Ecto neural progenitor cell (in vitro differentiated cells): ENCODE data around the gene CNBD2.
"Not testable (repeated sequence)": the region's sequence is repeated elsewhere in the genome, so short reads cannot be mapped to it uniquely, and the experiment has no call there.

Source experiments
- DNase-seq: peaks from one replicate; pipeline ENCODE4 v3.0.0-alpha.2; 2018; ENCODE audit warnings: low spot score

Gene CNBD2

DNA sequence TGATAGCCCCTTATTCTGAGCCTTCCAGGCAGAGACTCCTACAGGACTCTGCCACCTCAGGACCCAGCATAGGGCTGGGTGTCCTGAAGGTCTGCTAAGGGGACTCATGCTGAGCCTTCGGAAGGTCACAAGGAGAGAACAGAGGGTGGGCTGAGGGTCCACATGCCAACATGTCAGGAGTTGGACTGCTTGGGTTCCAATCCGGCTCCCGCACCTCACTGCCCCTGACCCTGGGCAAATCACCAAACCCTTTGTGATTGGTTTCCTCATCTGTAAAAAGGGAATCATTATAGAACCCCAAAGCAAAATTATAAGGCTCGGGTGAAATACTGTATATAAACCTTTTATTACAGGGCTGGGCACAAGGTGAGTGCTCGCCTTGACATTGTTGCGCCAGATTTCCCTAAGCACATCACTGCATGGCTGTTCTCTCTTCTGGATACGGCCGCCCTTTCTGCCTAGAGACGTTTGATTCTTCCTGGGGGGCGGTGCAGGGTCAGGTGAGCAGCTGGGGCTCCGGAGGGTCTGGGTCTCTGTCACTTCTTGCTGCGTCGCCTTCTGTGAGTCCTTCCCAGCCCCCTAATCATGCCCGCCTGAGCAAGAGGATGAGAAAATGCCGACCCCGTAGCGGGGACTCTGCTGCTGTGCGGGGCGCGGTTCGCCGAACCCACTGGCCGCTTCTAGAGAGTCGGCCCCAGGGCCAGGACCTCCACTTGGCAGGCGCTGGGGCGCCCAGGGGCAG is 95.7 kb downstream of the CNBD2 start:
- no peak for DNase-seq

DNA sequence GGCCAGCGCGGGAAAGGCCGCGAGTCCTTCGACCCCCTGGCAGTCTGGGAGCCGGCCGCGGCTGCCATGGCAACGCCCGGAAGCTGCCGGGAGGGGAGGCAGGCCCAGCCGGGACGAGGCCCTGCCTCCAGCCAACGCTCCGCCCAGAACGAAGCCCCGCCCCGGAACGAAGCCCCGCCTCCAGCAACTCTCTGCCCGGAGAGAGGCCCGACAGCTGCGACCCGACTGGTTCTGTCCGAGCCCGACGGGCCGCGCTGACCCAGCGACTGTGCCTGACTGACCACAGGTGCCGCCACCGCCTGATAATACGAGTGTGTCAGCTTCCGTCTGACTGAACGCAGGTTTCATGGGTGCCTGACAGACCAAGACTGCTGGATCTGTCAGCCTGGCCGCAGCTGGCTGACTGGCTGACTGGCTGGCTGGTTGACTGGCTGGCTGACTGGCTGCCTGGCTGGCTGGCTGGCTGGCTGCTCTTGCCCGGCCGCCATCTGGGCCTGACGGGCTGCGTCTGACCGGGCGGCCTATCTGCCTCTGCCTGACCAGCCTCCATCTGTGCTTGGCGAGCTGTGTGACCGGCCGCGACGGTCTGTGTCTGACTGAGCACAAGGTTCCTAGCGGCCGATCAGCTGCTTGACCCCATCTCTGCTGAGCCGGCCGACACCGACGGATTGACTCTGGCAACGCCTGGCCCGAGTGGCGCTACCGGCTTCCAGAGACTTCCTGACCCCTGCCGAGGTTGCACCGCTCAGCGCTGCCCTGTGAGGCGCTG is 96.5 kb downstream of the CNBD2 start:
- peak; percentile 98 for DNase-seq

GRCh38 chr20:36065427-36065998 is 97.1 kb downstream of the CNBD2 start:
- no peak for DNase-seq

DNA sequence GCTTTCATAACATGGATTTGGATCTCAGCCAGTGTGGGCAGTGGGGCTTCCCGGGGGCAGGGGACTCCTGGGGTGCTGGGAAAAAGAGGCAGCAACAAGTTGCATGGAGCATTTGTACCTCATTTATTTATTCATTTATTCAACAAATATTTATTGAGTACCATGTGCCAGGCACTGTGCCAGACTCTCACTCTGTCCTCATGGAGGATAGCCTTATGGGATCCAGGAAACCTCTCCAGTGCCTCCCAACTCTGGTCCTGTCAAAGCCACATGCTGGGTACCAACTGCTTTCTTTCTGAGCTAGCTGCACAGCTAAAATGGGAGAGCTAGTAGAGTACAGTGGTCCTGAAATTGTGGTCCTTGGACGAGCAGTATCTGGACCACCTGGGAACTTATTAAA is 98.4 kb downstream of the CNBD2 start:
- DNase-seq, result no peak

DNA sequence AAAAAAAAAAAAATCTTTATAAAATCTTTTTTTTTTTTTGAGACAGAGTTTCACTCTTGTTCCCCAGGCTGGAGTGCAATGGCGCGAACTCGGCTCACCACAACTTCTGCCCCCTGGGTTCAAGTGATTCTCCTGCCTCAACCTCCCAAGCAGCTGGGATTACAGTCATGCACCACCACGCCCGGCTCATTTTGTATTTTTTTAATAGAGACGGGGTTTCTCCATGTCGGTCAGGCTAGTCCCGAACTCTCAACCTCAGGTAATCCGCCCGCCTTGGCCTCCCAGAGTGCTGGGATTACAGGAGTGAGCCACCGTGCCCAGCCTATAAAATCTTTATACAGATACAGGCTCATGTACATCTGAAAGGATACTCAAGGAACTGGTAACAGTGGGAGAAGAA is 100.1 kb downstream of the CNBD2 start:
- not testable (repeated sequence) for DNase-seq

- peak; percentile 77 for DNase-seq
Measured at GRCh38 chr20:36070451-36070850, 102.1 kb downstream of the CNBD2 start.

- no peak for DNase-seq
Measured at GRCh38 chr20:36071848-36072247, 103.5 kb downstream of the CNBD2 start.

GRCh38 chr20:36074983-36075382 is 106.6 kb downstream of the CNBD2 start:
- no peak for DNase-seq

- not testable (repeated sequence) for DNase-seq
Measured at GRCh38 chr20:36077762-36078161, 109.4 kb downstream of the CNBD2 start.

- DNase-seq, result no peak
Measured at GRCh38 chr20:36079486-36079885, 111.1 kb downstream of the CNBD2 start.

DNA sequence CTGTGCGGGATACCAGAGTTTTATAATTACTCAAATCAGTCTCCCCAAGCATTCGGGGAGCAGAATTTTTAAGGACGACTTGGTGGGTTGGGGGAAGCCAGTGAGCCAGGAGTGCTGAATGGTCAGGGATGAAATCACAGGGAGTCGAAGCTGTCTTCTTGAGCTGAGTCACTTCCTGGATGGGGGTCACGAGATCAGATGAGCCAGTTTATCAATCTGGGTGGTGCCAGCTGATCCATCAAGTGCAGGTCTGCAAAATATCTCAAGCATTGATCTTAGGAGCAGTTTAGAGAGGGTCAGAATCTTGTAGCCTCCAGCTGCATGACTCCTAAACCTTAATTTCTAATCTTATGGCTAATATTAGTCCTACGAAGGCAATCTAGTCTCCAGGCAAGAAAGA is 111.6 kb downstream of the CNBD2 start:
- not testable (repeated sequence) for DNase-seq
